Activated CD4-positive, alpha-beta T cell treated with anti-CD3 and anti-CD28 coated beads, Interleukin-2, amount 50 U/mL, for 16 hours (primary cell): ENCODE results near the gene PCDHGA10.
"Not testable (repeated sequence)": the region's sequence is repeated elsewhere in the genome, so short reads cannot be mapped to it uniquely, and the experiment has no call there.

Source experiments
- DNase-seq: peaks from one replicate; pipeline ENCODE4 v3.0.0-alpha.2; 2020

Gene PCDHGA10

GRCh38 chr5:141427783-141428426, 15.1 kb downstream of the PCDHGA10 start:
- DNase-seq = no peak

GRCh38 chr5:141430332-141431113, 17.7 kb downstream of the PCDHGA10 start, which contains the start of gene PCDHGA12:
PCDHGA12 (plus strand) TSS chr5:141430507; CDS start chr5:141430760, 253 bp downstream.
- peak; percentile 37 for DNase-seq

- no peak for DNase-seq
Measured at GRCh38 chr5:141431286-141431685, 18.5 kb downstream of the PCDHGA10 start.

- DNase-seq = not testable (repeated sequence)
Measured at GRCh38 chr5:141432308-141432707, 19.5 kb downstream of the PCDHGA10 start.

DNA sequence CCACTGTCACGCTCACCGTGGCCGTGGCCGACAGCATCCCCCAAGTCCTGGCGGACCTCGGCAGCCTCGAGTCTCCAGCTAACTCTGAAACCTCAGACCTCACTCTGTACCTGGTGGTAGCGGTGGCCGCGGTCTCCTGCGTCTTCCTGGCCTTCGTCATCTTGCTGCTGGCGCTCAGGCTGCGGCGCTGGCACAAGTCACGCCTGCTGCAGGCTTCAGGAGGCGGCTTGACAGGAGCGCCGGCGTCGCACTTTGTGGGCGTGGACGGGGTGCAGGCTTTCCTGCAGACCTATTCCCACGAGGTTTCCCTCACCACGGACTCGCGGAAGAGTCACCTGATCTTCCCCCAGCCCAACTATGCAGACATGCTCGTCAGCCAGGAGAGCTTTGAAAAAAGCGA, 19.9 kb downstream of the PCDHGA10 start:
- DNase-seq = not testable (repeated sequence)

DNA sequence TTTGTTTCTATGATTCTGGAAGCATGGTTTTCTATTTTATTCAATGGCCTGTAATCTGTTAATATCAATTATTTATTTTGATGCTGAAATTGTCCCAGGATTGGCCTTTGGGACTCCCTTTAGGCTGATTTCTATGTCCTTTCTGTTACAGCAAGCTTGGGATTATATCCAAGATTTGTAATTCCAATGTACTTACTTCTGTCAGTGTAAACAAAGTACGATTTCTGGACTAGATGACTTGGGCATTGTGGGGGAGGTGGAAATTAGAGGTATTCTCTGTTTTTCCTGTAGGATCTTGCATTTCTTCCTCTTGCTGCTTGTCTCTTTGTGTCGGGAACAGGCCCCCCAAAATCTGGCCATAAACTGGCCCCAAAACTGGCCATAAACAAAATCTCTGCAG, 21.2 kb downstream of the PCDHGA10 start:
- no peak for DNase-seq

- no peak for DNase-seq
Measured at GRCh38 chr5:141437221-141437620, 24.4 kb downstream of the PCDHGA10 start.

DNA sequence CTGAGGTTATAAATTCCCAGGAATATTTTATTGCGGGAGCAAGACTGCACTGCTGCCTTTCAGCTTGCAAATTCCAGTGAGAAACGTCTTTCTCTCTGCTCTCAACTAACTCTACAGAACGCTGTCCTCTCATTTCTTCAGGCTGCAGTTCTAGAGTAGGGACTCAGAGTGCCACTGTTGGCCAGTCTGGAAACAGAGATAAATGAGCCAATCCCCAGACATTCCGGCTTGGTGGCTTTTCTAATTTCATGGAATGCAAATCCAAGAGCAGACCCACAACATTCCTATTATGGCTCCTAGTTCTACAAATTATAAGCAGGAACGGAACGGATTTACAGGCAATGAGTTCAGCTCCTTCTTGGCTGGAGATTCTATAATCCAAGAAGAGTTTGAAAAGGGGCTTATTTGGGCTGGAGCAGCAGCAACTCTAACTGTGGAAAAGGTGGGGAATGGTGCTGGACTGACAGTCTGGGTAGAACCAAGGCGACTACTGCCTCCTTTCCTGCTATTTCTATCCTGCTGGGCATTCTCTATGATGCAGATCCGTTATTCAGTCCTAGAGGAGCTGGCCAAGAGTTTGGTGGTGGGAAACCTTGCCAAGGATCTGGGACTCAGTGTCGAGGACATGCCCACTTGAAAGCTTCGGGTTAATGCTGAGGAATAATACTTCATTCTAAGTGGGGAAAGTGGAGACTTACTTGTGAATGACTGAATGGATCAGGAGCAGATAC, 26.8 kb downstream of the PCDHGA10 start:
- DNase-seq = no peak

DNA sequence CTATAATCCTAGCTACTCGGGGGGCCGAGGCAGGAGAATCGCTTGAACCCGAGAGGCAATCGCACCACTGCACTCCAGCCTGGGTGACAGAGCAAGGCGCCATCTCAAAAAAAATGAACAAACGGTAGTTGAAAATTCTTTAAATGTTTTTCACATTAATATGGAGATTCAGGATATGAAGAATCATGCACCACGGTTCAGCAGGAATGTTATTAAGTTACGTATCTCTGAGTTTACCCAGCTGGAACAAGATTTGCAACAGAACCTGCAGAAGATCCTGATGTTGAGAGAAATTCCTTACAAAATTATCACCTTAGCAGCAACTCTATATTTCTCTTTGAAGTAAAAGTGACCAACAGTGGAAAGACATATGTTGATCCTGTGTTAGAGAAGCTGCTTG, 27.6 kb downstream of the PCDHGA10 start:
- DNase-seq = no peak

DNA sequence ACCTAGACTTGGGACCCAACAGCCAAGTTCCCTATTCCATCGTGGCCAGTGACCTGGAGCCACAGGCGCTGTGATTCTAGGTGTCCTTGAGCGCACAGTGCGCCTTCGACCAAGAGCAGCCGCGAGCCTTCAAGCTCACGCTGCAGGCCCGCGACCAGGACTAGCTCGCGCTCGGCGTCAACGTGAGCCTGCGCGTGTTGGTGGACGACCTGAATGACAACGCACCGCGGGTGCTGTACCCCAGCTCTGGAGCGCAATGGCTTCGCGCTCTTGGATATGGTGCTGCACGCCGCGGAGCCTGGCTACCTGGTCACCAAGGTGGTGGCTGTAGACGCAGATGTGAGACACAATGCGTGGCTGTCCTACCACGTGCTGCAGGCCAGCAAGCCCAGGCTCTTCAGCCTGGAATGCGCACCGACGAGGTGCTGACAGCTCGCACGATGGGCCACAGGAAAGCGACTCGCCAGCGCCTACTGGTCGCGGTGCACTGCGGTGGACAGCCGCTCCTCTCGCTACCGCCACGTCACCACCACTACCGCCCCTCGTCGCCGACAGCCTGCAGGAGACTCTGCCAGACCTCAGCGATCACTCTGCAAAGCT, 28.9 kb downstream of the PCDHGA10 start:
- DNase-seq = no peak

GRCh38 chr5:141465351-141465750, 52.6 kb downstream of the PCDHGA10 start:
- no peak for DNase-seq
